WTC11 (cell line): Measurements from ENCODE around the gene WDR76. TPM values are rescaled to one million over a fixed set of nuclear protein-coding genes. Genes with fewer than 3 reads are reported as not detected.
A peak's percentile ranks its signal among the peaks of the same experiment; 100 is the strongest.

Experiments used
- ATAC-seq: fragments of 200-7000 bp; cut with Tn5 transposase; 2 replicates; pipeline ENCODE4 v1.10.0; 2021; ENCODE audit warnings: mild to moderate bottlenecking, moderate library complexity
- CTCF ChIA-PET: fragments of 300-600 bp; sonication (Branson Sonifier 250); formaldehyde crosslinking; loops from one replicate; lab custom pipeline; 2021; ENCODE audit warnings: antibody characterized with exemption; lab: Charles Lee
- POLR2A ChIA-PET: fragments of 350-600 bp; sonication (Branson Sonifier 250); formaldehyde crosslinking; loops from one replicate; lab custom pipeline; 2021; ENCODE audit warnings: antibody characterized with exemption; lab: Charles Lee
- DNase-seq: peaks from one replicate; pipeline ENCODE4 v3.0.0; 2021; ENCODE audit warnings: low spot score
- H3K27ac Mint-ChIP-seq: 2 replicates; pipeline ENCODE4 v1.8.0; 2021; ENCODE audit warnings: mixed read lengths
- H3K27me3 Mint-ChIP-seq: 2 replicates; pipeline ENCODE4 v1.8.0; 2021; ENCODE audit warnings: low read depth, mild to moderate bottlenecking, moderate library complexity, mixed read lengths
- H3K36me3 Mint-ChIP-seq: 2 replicates; pipeline ENCODE4 v1.8.0; 2021; ENCODE audit warnings: mixed read lengths
- H3K4me1 Mint-ChIP-seq: 2 replicates; pipeline ENCODE4 v1.8.0; 2022; ENCODE audit warnings: mixed read lengths
- H3K4me3 Mint-ChIP-seq: 2 replicates; pipeline ENCODE4 v1.8.0; 2021; ENCODE audit warnings: mild to moderate bottlenecking, moderate library complexity, mixed read lengths
- H3K9me3 Mint-ChIP-seq: 2 replicates; pipeline ENCODE4 v1.8.0; 2021; ENCODE audit warnings: mixed read lengths
- FOXJ3 ChIP-seq: sonication (generic); formaldehyde crosslinking; IDR thresholded peaks from 2 replicates; pipeline ENCODE4 v1.9.0; 2021; ENCODE audit warnings: missing genetic modification reagents, mild to moderate bottlenecking, borderline replicate concordance
- NR2C2 ChIP-seq: sonication (generic); formaldehyde crosslinking; IDR thresholded peaks from 2 replicates; pipeline ENCODE4 v1.8.0; 2022; ENCODE audit warnings: mild to moderate bottlenecking, missing genetic modification reagents
- RORB ChIP-seq: fragments of 250-450 bp; sonication (Bioruptor Pico); IDR thresholded peaks from 2 replicates; pipeline ENCODE4 v1.9.0; 2021; ENCODE audit warnings: mild to moderate bottlenecking
- SMAD3 ChIP-seq: sonication (generic); formaldehyde crosslinking; IDR thresholded peaks from 2 replicates; pipeline ENCODE4 v1.8.0; 2022; ENCODE audit warnings: missing genetic modification reagents, mild to moderate bottlenecking, borderline replicate concordance
- ZNF416 ChIP-seq: fragments of 250-450 bp; sonication (Bioruptor Pico); IDR thresholded peaks from 2 replicates; pipeline ENCODE4 v1.9.0; 2021; ENCODE audit warnings: mild to moderate bottlenecking, inconsistent platforms
- ZNF423 ChIP-seq: fragments of 250-450 bp; sonication (Bioruptor Pico); IDR thresholded peaks from 2 replicates; pipeline ENCODE4 v2.1.2; 2022; ENCODE audit warnings: mild to moderate bottlenecking, moderate library complexity
- ZNF671 ChIP-seq: fragments of 250-450 bp; sonication (Bioruptor Pico); IDR thresholded peaks from 2 replicates; pipeline ENCODE4 v1.8.0; 2021; ENCODE audit warnings: mild to moderate bottlenecking
- total RNA-seq: library from RNA; stranded (reverse); gene quantifications from 3 replicates; pipeline ENCODE4 v1.2.3, GENCODE V29; 2021
- TF ChIP-seq, protein P1 (sequence below): sonication (generic); formaldehyde crosslinking; IDR thresholded peaks from 2 replicates; pipeline ENCODE4 v1.8.1; 2023; ENCODE audit warnings: mild to moderate bottlenecking, moderate library complexity, missing genetic modification reagents
- TF ChIP-seq, protein P2 (sequence below): sonication (generic); formaldehyde crosslinking; IDR thresholded peaks from 2 replicates; pipeline ENCODE4 v1.8.0; 2022; ENCODE audit warnings: mild to moderate bottlenecking, missing genetic modification reagents
- TF ChIP-seq, protein P3 (sequence below): sonication (generic); formaldehyde crosslinking; IDR thresholded peaks from 2 replicates; pipeline ENCODE4 v1.8.1; 2022; ENCODE audit warnings: low read depth, missing genetic modification reagents, borderline replicate concordance
- TF ChIP-seq, protein P4 (sequence below): sonication (generic); formaldehyde crosslinking; IDR thresholded peaks from 2 replicates; pipeline ENCODE4 v1.8.0; 2022; ENCODE audit warnings: mild to moderate bottlenecking, missing genetic modification reagents
- TF ChIP-seq, protein P5 (sequence below): fragments of 250-450 bp; sonication (Bioruptor Pico); IDR thresholded peaks from 2 replicates; pipeline ENCODE4 v1.9.0; 2021; ENCODE audit warnings: mild to moderate bottlenecking
- TF ChIP-seq, protein P6 (sequence below): fragments of 250-450 bp; sonication (Bioruptor Pico); conservative IDR thresholded peaks from 2 replicates; pipeline ENCODE4 v1.9.0; 2021; ENCODE audit warnings: mild to moderate bottlenecking
- TF ChIP-seq, protein P7 (sequence below): fragments of 200-600 bp; IDR thresholded peaks from 2 replicates; pipeline ENCODE4 v1.8.0; 2022; ENCODE audit warnings: antibody characterized with exemption
- TF ChIP-seq, protein P8 (sequence below): fragments of 250-450 bp; sonication (Bioruptor Pico); IDR thresholded peaks from 2 replicates; pipeline ENCODE4 v1.9.0; 2021; ENCODE audit warnings: moderate library complexity, mild to moderate bottlenecking, inconsistent platforms, borderline replicate concordance
- TF ChIP-seq, protein P9 (sequence below): sonication (generic); formaldehyde crosslinking; IDR thresholded peaks from 2 replicates; pipeline ENCODE4 v1.8.1; 2022; ENCODE audit warnings: mild to moderate bottlenecking, moderate library complexity, missing genetic modification reagents

The WDR76 gene
- total RNA-seq, 1 experiment from 2014 or later = 16.2 TPM

DNA sequence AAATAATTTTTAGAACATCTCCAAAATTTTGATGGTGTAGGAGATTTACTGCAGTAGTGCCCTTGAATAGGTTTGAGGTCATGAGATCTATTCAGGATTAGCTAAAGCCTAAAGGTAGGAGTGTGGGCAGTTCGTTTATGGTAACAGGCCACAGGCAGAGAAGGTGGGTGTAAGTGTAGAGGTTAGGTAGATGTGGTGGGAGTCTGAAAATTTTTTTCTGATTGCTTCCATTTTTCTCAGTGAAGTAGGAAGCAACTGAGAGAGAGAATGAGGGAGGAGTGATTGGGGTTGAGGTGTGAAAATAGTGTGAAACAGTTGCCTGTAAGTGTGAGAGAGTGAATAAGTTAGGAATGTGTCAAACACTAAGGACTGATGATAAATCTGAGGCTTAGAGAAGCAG is 47.8 kb upstream of the WDR76 start (continued):
- TF ChIP-seq, protein P1, sequence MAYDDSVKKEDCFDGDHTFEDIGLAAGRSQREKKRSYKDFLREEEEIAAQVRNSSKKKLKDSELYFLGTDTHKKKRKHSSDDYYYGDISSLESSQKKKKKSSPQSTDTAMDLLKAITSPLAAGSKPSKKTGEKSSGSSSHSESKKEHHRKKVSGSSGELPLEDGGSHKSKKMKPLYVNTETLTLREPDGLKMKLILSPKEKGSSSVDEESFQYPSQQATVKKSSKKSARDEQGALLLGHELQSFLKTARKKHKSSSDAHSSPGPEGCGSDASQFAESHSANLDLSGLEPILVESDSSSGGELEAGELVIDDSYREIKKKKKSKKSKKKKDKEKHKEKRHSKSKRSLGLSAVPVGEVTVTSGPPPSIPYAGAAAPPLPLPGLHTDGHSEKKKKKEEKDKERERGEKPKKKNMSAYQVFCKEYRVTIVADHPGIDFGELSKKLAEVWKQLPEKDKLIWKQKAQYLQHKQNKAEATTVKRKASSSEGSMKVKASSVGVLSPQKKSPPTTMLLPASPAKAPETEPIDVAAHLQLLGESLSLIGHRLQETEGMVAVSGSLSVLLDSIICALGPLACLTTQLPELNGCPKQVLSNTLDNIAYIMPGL = no peak
- TF ChIP-seq, protein P2, sequence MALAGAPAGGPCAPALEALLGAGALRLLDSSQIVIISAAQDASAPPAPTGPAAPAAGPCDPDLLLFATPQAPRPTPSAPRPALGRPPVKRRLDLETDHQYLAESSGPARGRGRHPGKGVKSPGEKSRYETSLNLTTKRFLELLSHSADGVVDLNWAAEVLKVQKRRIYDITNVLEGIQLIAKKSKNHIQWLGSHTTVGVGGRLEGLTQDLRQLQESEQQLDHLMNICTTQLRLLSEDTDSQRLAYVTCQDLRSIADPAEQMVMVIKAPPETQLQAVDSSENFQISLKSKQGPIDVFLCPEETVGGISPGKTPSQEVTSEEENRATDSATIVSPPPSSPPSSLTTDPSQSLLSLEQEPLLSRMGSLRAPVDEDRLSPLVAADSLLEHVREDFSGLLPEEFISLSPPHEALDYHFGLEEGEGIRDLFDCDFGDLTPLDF (CRISPR knock-in tag) = no peak
- TF ChIP-seq NR2C2 = no peak
- TF ChIP-seq, protein P3, sequence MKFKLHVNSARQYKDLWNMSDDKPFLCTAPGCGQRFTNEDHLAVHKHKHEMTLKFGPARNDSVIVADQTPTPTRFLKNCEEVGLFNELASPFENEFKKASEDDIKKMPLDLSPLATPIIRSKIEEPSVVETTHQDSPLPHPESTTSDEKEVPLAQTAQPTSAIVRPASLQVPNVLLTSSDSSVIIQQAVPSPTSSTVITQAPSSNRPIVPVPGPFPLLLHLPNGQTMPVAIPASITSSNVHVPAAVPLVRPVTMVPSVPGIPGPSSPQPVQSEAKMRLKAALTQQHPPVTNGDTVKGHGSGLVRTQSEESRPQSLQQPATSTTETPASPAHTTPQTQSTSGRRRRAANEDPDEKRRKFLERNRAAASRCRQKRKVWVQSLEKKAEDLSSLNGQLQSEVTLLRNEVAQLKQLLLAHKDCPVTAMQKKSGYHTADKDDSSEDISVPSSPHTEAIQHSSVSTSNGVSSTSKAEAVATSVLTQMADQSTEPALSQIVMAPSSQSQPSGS (CRISPR knock-in tag) = no peak
- no peak for TF ChIP-seq ZNF423 (CRISPR knock-in tag)
- TF ChIP-seq, protein P4, sequence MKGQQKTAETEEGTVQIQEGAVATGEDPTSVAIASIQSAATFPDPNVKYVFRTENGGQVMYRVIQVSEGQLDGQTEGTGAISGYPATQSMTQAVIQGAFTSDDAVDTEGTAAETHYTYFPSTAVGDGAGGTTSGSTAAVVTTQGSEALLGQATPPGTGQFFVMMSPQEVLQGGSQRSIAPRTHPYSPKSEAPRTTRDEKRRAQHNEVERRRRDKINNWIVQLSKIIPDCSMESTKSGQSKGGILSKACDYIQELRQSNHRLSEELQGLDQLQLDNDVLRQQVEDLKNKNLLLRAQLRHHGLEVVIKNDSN = no peak
- TF ChIP-seq FOXJ3 (CRISPR knock-in tag) = no peak
- TF ChIP-seq RORB (CRISPR knock-in tag) = no peak
- TF ChIP-seq, all 79 proteins: peak for 0

DNA sequence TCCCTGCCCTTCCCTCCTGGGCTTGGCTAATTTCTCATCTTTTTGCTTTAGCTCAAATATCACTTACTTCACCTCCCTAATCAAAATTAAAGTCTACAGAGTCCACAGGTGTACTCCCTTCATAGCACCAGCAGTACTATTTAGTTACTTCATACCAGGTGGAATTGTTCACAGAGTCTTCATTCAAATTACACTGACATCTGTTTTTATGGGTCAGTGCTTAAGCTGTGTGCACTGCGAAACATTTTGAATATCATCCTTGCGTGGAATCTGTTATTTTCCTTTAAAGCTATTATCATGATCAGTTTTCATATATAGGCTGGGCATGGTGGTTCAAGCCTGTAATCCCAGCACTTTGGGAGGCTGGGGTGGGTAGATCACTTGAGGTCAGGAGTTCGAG is 37.4 kb upstream of the WDR76 start:
- Mint-ChIP-seq H3K4me1 (peaks cover 23% of the 10 kb centered on the region), H3K27me3 (no peaks in the 10 kb centered on the region), H3K4me3 (no peak overlapping the region), H3K27ac (peak overlapping the region; percentile 66), H3K9me3 (peaks cover 3% of the 10 kb centered on the region; the same call in 1 of the 2 replicates), H3K36me3 (peaks cover 14% of the 10 kb centered on the region)
- ChIA-PET POLR2A (no interaction called here), CTCF (interaction anchor here (11.1 kb wide), 1 partner anchor 13 kb away, joined by 75 read pairs; the partner anchor contains the start of gene ELL3)
- ATAC-seq (no peak), DNase-seq (no peak)
- TF ChIP-seq ZNF416 (no peak), ZNF671 (CRISPR knock-in tag) (no peak), SMAD3 (no peak)
- TF ChIP-seq, protein P5, sequence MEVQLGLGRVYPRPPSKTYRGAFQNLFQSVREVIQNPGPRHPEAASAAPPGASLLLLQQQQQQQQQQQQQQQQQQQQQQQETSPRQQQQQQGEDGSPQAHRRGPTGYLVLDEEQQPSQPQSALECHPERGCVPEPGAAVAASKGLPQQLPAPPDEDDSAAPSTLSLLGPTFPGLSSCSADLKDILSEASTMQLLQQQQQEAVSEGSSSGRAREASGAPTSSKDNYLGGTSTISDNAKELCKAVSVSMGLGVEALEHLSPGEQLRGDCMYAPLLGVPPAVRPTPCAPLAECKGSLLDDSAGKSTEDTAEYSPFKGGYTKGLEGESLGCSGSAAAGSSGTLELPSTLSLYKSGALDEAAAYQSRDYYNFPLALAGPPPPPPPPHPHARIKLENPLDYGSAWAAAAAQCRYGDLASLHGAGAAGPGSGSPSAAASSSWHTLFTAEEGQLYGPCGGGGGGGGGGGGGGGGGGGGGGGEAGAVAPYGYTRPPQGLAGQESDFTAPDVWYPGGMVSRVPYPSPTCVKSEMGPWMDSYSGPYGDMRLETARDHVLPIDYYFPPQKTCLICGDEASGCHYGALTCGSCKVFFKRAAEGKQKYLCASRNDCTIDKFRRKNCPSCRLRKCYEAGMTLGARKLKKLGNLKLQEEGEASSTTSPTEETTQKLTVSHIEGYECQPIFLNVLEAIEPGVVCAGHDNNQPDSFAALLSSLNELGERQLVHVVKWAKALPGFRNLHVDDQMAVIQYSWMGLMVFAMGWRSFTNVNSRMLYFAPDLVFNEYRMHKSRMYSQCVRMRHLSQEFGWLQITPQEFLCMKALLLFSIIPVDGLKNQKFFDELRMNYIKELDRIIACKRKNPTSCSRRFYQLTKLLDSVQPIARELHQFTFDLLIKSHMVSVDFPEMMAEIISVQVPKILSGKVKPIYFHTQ = no peak
- TF ChIP-seq, protein P6, sequence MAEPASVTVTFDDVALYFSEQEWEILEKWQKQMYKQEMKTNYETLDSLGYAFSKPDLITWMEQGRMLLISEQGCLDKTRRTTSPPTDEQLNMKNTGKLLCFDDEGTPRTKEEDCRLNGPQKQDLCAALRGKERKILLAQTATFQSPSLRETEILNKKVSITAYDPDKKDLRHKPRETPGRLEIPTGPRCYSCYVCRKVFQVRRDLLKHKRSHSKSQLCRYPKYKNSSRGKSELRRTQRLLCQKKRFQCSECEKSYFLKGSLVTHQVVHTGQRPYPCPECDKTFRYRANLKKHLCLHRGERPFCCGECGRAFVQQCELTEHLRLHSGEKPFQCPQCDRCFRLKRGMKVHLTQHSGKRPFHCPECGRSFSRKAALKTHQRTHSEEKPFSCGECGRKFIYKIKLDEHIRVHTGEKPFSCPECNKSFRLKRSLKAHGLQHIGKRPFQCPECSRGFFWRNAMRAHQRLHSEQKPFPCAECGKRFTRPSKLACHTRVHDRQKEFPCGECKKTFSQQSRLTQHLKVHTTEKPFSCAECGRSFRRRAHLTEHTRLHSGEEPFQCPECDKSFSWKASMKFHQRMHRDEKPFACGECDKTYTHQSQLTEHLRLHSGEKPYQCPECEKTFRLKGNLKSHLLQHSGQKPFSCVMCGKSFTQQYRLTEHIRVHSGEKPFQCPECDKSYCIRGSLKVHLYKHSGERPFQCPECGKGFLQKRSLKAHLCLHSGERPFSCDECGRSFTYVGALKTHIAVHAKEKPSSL (CRISPR knock-in tag) = no peak
- TF ChIP-seq, protein P7, sequence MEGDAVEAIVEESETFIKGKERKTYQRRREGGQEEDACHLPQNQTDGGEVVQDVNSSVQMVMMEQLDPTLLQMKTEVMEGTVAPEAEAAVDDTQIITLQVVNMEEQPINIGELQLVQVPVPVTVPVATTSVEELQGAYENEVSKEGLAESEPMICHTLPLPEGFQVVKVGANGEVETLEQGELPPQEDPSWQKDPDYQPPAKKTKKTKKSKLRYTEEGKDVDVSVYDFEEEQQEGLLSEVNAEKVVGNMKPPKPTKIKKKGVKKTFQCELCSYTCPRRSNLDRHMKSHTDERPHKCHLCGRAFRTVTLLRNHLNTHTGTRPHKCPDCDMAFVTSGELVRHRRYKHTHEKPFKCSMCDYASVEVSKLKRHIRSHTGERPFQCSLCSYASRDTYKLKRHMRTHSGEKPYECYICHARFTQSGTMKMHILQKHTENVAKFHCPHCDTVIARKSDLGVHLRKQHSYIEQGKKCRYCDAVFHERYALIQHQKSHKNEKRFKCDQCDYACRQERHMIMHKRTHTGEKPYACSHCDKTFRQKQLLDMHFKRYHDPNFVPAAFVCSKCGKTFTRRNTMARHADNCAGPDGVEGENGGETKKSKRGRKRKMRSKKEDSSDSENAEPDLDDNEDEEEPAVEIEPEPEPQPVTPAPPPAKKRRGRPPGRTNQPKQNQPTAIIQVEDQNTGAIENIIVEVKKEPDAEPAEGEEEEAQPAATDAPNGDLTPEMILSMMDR = no peak
- TF ChIP-seq, protein P8, sequence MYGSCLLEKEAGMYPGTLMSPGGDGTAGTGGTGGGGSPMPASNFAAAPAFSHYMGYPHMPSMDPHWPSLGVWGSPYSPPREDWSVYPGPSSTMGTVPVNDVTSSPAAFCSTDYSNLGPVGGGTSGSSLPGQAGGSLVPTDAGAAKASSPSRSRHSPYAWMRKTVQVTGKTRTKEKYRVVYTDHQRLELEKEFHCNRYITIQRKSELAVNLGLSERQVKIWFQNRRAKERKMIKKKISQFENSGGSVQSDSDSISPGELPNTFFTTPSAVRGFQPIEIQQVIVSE = no peak
- TF ChIP-seq, protein P4 = no peak
- TF ChIP-seq, protein P9, sequence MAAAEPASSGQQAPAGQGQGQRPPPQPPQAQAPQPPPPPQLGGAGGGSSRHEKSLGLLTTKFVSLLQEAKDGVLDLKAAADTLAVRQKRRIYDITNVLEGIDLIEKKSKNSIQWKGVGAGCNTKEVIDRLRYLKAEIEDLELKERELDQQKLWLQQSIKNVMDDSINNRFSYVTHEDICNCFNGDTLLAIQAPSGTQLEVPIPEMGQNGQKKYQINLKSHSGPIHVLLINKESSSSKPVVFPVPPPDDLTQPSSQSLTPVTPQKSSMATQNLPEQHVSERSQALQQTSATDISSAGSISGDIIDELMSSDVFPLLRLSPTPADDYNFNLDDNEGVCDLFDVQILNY (CRISPR knock-in tag) = no peak
